GM12801 (cell line): ENCODE measurements around the gene FAM120B.

Experiments
- TF ChIP-seq, protein P1 (sequence below): IDR thresholded peaks from one replicate; pipeline ENCODE4 v1.5.1; 2011; ENCODE audit warnings: control low read depth; ENCODE audit not compliant: insufficient read length; ENCODE audit errors: extremely low read depth

Gene FAM120B

DNA sequence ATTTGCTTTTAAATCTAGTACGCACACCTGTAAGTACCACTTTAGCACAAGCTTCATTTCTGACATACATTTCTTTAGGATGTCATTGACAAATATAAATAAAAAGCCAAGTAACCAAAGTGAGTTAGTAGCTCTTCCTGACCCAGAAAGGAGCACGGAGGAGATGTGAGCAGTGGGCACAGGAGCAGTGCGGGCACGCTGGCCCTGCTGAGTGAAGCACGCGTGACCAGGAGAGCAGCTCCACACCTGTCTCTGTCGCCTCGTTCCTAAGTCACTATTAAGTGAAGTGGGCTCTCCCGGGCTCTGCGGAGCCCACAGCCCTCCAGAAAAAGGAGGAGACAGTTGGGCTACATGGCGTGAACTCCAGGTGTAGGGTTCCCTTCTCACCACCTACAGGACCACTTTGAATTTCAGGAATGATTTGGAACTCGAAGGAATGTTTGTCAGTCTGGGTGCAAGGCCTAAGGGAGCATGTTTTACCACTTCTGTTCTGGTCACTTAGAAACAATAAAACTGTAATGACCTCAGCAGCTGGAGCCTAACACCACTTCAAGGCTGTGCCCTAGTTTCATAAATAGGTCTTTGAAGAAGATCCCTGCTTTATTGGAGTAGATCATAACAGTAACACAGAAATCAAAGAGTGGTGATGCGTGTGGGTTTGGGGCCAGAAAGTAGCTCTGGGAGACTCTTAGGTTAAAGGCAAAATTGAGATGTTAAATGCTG lies 95.9 kb downstream of the FAM120B start:
- TF ChIP-seq, protein P1, sequence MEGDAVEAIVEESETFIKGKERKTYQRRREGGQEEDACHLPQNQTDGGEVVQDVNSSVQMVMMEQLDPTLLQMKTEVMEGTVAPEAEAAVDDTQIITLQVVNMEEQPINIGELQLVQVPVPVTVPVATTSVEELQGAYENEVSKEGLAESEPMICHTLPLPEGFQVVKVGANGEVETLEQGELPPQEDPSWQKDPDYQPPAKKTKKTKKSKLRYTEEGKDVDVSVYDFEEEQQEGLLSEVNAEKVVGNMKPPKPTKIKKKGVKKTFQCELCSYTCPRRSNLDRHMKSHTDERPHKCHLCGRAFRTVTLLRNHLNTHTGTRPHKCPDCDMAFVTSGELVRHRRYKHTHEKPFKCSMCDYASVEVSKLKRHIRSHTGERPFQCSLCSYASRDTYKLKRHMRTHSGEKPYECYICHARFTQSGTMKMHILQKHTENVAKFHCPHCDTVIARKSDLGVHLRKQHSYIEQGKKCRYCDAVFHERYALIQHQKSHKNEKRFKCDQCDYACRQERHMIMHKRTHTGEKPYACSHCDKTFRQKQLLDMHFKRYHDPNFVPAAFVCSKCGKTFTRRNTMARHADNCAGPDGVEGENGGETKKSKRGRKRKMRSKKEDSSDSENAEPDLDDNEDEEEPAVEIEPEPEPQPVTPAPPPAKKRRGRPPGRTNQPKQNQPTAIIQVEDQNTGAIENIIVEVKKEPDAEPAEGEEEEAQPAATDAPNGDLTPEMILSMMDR = no peak

DNA sequence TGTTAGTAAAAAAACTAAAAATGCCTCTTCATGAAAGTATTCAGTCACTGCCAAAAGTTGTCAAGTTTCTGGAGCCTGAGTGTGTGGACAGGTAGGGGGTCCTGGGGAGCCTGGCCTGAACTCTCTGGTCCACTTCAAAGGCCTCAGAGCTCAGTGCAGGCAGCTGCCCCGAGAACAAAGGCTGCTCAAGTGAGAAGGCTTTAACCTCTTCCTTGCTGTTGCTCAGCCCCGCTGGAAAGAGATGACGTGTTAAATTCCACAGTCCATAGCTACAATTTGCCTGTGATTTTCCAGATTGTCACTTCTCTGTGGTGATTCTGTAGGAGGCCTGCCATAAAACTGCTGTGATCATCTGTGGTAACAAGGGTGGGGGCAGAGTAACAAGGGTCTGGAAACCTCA lies 96.9 kb downstream of the FAM120B start:
- TF ChIP-seq, protein P1 = no peak

DNA sequence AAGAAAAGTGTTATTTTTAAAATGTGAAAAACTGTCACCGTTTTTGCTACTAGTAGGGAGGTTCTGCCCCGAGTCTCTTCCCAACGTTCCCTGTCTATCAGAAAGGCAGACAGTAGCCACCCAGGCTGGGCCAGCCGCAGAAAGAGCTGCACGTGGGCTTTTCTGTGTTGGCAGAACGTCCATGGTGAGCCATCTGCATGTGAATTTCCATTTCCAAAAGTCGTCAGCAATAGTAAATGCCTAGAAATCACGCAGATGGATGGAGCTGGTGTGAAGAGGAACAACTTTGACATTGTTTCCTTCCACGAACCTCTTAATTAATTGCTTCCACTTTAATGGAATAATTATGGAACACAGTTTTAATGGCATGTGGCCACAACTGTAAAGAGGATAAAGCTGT lies 97.5 kb downstream of the FAM120B start:
- TF ChIP-seq, protein P1 = no peak

DNA sequence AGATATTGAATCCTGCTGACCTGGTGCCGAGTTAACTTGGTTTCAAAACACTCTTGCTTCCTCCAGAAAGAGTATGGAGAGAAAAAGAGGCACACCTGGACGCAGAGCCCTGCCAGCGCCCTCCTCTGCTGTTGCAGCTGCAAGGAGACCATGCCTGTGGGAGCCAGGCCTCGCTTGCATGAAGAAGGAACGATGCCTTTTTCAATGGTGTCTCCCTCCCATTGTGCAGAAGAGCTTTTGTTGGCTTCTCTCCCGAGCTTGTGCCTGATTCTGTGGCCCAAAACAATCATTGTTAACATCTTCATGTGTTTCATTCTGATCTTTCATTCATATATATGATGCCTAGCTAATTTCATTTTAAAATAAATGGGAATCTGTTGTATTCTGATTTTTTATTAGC lies 98.1 kb downstream of the FAM120B start:
- TF ChIP-seq, protein P1 = no peak

DNA sequence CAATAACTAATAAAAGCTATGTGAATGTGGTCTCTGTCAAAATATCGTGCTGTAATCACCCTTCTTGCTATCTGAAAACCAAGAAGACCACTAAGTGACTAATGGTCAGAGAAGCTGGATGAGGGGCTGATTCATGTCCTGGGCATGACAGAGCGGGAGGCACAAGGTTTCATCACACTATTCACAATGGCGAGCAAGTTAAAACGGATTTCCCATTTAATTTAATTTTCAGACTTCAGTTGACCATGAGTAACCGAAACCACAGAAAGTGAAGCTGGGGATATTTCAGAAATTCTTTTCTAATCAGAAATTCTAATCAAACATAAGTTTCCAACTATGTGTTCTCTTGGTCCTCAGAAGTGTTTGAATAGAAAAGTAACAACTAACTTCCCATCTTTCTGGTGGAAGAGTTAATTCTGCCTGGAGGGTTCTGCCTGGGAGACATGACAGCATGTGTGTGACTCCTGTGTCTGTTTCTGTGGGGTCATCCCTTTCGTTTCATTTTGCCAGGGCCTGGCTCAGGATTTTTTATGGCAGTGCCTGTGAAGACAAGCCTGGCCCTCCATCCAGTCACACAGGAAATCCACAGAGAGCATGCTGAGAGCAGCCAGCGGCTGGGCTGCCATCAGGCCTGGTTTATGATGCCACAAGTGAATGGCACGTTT lies 98.9 kb downstream of the FAM120B start:
- TF ChIP-seq, protein P1 = no peak

DNA sequence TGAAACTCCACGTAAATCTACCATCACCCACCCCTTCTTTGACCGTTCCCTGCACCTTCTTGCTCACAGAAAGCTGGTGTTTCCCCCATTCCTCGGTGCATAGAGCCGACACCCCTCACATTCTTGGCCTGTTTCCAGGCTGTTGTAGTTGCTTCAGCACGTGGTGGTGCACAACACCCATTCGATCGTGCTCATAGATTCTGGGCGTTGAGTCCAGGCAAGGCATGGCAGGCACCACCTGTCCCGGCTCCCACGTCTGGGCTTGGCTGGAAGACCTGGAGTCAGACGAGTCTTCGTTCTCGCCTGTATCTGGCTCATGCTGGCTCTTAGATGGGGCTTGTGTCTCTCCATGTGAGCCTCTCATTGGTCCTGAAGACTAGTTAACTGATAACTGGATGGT lies 100.6 kb downstream of the FAM120B start:
- TF ChIP-seq, protein P1 = no peak

DNA sequence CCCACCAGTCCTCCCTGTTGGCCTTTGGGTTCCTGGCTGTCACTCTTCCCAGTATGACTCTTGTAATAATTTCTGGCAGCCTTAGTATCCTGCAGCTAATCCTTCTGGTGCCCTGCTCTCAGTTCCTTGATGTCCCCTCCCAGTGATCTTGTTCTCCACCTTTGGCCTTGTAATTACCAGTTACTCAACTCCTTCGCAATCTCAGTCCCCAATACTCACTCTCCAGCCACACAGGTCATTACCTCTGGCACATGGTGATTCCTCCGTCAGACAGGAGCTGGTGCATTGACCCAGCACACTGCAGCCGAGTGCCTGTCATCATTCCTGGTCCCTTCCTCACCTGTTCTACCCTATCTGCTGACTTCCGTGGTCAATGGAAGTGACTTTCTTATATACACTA lies 101.4 kb downstream of the FAM120B start:
- TF ChIP-seq, protein P1 = no peak
